ENCODE data around the gene RMI2. TPM values are rescaled to one million over a fixed set of nuclear protein-coding genes. Genes with fewer than 3 reads are reported as not detected.

The RMI2 gene
- total RNA-seq, 1 experiment from 2014 or later, result 45.2 TPM

DNA sequence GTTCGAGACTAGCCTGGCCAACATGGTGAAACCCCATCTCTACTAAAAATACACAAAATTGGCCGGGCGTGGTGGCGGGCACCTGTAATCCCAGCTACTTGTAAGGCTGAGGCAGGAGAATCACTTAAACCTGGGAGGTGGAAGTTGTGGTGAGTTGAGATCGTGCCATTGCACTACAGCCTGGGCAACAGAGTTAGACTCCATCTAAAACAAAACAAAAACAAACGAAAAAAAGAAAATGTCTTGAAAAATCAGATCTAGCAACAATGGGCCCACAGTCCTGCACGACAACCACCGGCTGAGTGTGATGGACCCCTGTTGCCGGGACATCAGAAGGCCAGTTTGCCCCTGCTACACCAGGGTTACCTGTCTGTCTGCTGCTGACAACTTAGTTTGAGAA, 3.9 kb upstream of the RMI2 start:
- H3K79me2 ChIP-seq (ENCODE audit: low read length), result peaks cover 3% of the 10 kb centered on the region; the same call in 1 of the 2 replicates
- H3K36me3 ChIP-seq (ENCODE audit: insufficient read depth, low read length), result no peaks in the 10 kb centered on the region
- no peaks in the 10 kb centered on the region for H4K20me1 ChIP-seq (ENCODE audit: insufficient read depth, low read depth, low read length)
- H3K4me3 ChIP-seq (ENCODE audit: low read length), result no peak overlapping the region
- H3K9me3 ChIP-seq (ENCODE audit: low read length), result no peaks in the 10 kb centered on the region
- no peak overlapping the region for H3K27ac ChIP-seq (ENCODE audit: low read length)
- no peak overlapping the region for H3K9ac ChIP-seq (ENCODE audit: low read length)
- no peak overlapping the region for H2AFZ ChIP-seq (ENCODE audit: low read length)
- no peak overlapping the region for H3K4me2 ChIP-seq (ENCODE audit: low read depth, low read length, poor library complexity, severe bottlenecking)
- H3K4me1 ChIP-seq (ENCODE audit: low read length), result peaks cover 17% of the 10 kb centered on the region
- no peaks in the 10 kb centered on the region for H3K27me3 ChIP-seq (ENCODE audit: low read length)
- H3K9me2 ChIP-seq (replicated peaks; ENCODE audit: insufficient read depth, low read length), result no peaks in the 10 kb centered on the region
- DNase-seq, result no peak

DNA sequence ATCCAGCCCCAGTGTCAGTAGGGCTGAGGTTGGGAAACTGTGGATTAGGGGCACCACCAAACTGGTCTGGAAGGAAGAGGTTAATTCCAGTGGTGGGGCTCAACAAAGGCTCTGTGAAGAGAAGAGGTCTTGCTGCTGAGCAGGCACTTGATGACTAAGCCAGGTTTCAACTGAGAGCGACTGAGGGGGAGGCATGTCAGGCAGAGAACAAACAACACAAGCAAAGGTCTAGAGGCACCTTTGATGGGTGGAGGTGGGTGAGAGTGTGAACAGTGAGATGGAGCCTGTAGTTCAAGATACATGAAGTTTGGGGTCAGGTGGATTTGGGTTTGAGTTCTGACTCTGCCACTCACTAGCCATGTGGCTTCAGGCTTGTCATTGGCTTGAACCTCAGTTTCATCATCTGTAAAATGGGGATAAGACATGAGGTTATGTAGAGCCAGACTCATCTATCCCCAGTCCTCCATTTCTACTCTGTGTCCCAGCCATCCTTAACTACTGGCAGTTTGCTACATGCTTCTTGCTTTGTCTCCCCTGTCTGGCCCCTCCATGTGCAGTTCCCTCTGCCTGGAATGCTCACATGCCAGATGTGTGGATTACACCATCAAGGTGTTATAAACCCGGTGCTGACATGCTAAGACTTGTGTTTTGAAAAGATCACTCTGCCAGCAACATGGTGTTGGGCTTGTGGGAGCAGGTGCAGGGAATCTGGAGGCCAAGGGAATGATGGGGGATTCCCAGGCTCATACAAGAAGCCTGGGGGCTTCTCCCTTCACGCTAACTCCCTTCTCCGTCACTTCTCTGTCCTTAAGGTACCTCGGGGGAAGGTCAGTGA, 3.0 kb upstream of the RMI2 start:
- H3K79me2 ChIP-seq (ENCODE audit: low read length), result peaks cover 3% of the 10 kb centered on the region; the same call in 1 of the 2 replicates
- H3K27ac ChIP-seq (ENCODE audit: low read length), result no peak overlapping the region
- H4K20me1 ChIP-seq (ENCODE audit: insufficient read depth, low read depth, low read length), result no peaks in the 10 kb centered on the region
- H3K36me3 ChIP-seq (ENCODE audit: insufficient read depth, low read length), result no peaks in the 10 kb centered on the region
- no peak overlapping the region for H3K4me2 ChIP-seq (ENCODE audit: low read depth, low read length, poor library complexity, severe bottlenecking)
- H3K9me2 ChIP-seq (replicated peaks; ENCODE audit: insufficient read depth, low read length), result no peaks in the 10 kb centered on the region
- no peak overlapping the region for H3K4me3 ChIP-seq (ENCODE audit: low read length)
- no peak for DNase-seq
- no peaks in the 10 kb centered on the region for H3K9me3 ChIP-seq (ENCODE audit: low read length)
- H2AFZ ChIP-seq (ENCODE audit: low read length), result no peak overlapping the region
- H3K4me1 ChIP-seq (ENCODE audit: low read length), result peaks cover 21% of the 10 kb centered on the region
- no peaks in the 10 kb centered on the region for H3K27me3 ChIP-seq (ENCODE audit: low read length)
- H3K9ac ChIP-seq (ENCODE audit: low read length), result no peak overlapping the region

DNA sequence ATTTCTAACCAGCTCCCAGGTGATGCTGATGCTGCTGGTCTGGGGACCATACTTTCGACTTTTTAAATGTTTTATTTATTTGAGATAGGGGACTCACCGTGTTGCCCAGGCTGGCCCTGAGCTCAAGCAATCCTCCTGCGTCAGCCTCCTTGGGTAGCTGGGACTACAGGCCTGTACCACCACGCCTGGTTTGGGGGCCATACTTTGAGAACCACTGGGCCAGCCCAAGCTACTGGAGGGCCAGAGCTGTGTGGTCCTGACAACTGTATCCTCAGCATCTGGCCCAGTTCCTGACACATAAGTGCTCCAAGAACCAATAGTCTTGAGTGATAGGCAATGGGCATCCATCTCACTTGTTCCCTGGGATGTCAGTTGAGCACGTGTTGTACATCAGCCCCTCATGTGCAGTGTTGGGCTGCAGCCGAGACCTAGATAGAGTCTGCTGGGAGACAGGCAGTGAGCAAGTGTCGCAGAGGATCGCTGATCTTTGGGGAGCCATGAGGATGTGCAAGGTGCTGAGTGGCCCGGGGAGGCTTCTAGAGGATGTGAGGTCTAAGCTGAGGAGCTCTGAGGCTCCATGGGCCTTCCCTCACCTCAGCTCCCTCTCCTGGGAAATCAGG, 1.6 kb downstream of the RMI2 start:
- no peaks in the 10 kb centered on the region for H3K9me2 ChIP-seq (replicated peaks; ENCODE audit: insufficient read depth, low read length)
- no peak for DNase-seq
- peaks cover 28% of the 10 kb centered on the region; the same call in 1 of the 2 replicates for H4K20me1 ChIP-seq (ENCODE audit: insufficient read depth, low read depth, low read length)
- 0 out of 2 replicates have a peak, but pooled peaks cover 3% of the 10 kb centered on the region for H3K36me3 ChIP-seq (ENCODE audit: insufficient read depth, low read length)
- H3K4me3 ChIP-seq (ENCODE audit: low read length), result peak overlapping the region; percentile 95; the same call in 1 of the 2 replicates
- peaks cover 45% of the 10 kb centered on the region for H3K4me1 ChIP-seq (ENCODE audit: low read length)
- no peaks in the 10 kb centered on the region for H3K27me3 ChIP-seq (ENCODE audit: low read length)
- H2AFZ ChIP-seq (ENCODE audit: low read length), result no peak overlapping the region
- no peaks in the 10 kb centered on the region for H3K9me3 ChIP-seq (ENCODE audit: low read length)
- peak overlapping the region; percentile 100 for H3K4me2 ChIP-seq (ENCODE audit: low read depth, low read length, poor library complexity, severe bottlenecking)
- H3K27ac ChIP-seq (ENCODE audit: low read length), result no peak overlapping the region
- H3K79me2 ChIP-seq (ENCODE audit: low read length), result peaks cover 3% of the 10 kb centered on the region; the same call in 1 of the 2 replicates
- 0 out of 2 replicates have a peak overlapping the region, but pooled peaks have one; percentile 80 for H3K9ac ChIP-seq (ENCODE audit: low read length)

DNA sequence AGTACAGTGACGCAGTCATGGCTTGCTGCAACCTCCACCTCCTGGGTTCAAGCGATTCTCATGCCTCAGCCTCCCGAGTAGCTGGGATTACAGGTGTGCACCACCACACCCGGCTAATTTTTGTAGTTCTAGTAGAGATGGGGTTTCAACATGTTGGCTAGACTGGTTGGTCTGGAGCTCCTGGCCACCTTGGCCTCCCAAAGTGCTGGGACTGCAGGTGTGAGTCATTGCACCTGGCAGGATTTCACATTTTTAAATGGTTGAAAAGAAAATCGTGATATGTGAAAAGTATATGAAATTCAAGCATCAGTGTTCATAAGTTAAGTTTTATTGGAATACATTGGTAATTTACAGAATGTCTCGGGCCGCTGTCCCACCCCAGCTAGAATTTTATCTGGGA, 2.6 kb downstream of the RMI2 start:
- Histone ChIP-seq H3K36me3 (ENCODE audit: insufficient read depth, low read length) (0 out of 2 replicates have a peak, but pooled peaks cover 3% of the 10 kb centered on the region), H3K9me3 (ENCODE audit: low read length) (no peaks in the 10 kb centered on the region), H3K4me3 (ENCODE audit: low read length) (no peak overlapping the region), H2AFZ (ENCODE audit: low read length) (no peak overlapping the region), H3K27ac (ENCODE audit: low read length) (no peak overlapping the region), H3K4me2 (ENCODE audit: low read depth, low read length, poor library complexity, severe bottlenecking) (no peak overlapping the region), H3K4me1 (ENCODE audit: low read length) (peaks cover 45% of the 10 kb centered on the region), H4K20me1 (ENCODE audit: insufficient read depth, low read depth, low read length) (peaks cover 28% of the 10 kb centered on the region; the same call in 1 of the 2 replicates), H3K27me3 (ENCODE audit: low read length) (no peaks in the 10 kb centered on the region), H3K9me2 (replicated peaks; ENCODE audit: insufficient read depth, low read length) (no peaks in the 10 kb centered on the region), H3K9ac (ENCODE audit: low read length) (no peak overlapping the region), H3K79me2 (ENCODE audit: low read length) (peaks cover 3% of the 10 kb centered on the region; the same call in 1 of the 2 replicates)
- DNase-seq, result no peak

DNA sequence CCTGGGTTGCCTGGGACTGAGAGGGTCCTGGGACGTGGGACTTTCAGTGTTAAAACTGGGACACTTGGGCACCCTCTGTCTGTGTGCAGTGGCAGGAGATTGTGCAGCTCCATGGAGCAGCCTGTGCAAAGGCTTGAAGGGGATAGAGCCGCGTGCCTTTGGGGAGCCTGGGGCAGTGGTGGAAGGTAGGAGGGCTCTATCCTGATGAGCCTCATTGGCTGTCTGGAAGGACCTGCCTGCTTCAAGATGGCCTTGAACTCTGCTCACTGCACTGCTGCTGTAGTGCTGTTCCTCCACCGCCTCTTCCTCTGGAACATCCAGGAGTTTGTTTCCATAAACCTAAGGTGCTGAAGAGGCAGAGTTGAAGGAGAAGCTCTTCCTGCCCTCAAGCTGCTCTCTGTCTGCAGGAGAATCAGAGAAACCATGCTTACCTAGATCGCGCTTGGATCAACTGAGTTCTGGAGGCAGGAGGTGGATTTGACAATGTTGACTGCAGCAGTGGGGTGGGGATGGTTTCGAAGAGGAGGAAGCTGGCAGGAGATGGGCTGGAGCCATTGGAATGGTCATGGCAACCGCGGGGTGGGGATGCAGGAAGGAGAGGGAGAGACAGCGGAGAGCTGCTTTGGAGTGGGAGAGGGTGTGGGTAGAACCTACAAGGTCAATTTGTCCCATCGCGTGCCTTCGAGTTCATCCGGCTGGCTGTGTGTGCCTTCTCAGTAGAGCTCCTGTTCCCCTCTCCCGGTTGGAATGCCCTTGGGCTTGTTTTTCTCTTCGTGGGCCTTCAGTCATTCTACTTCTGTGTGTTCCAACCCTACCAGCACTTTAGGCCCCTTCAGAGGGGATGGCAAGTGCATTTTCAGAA, 3.7 kb downstream of the RMI2 start:
- Histone ChIP-seq H3K4me3 (ENCODE audit: low read length) (no peak overlapping the region), H3K9me2 (replicated peaks; ENCODE audit: insufficient read depth, low read length) (no peaks in the 10 kb centered on the region), H3K27ac (ENCODE audit: low read length) (no peak overlapping the region), H4K20me1 (ENCODE audit: insufficient read depth, low read depth, low read length) (peaks cover 28% of the 10 kb centered on the region; the same call in 1 of the 2 replicates), H3K4me1 (ENCODE audit: low read length) (peaks cover 52% of the 10 kb centered on the region), H2AFZ (ENCODE audit: low read length) (no peak overlapping the region), H3K36me3 (ENCODE audit: insufficient read depth, low read length) (0 out of 2 replicates have a peak, but pooled peaks cover 3% of the 10 kb centered on the region), H3K27me3 (ENCODE audit: low read length) (no peaks in the 10 kb centered on the region), H3K9ac (ENCODE audit: low read length) (no peak overlapping the region), H3K4me2 (ENCODE audit: low read depth, low read length, poor library complexity, severe bottlenecking) (no peak overlapping the region), H3K9me3 (ENCODE audit: low read length) (no peaks in the 10 kb centered on the region), H3K79me2 (ENCODE audit: low read length) (peaks cover 3% of the 10 kb centered on the region; the same call in 1 of the 2 replicates)
- peak; percentile 39 for DNase-seq

DNA sequence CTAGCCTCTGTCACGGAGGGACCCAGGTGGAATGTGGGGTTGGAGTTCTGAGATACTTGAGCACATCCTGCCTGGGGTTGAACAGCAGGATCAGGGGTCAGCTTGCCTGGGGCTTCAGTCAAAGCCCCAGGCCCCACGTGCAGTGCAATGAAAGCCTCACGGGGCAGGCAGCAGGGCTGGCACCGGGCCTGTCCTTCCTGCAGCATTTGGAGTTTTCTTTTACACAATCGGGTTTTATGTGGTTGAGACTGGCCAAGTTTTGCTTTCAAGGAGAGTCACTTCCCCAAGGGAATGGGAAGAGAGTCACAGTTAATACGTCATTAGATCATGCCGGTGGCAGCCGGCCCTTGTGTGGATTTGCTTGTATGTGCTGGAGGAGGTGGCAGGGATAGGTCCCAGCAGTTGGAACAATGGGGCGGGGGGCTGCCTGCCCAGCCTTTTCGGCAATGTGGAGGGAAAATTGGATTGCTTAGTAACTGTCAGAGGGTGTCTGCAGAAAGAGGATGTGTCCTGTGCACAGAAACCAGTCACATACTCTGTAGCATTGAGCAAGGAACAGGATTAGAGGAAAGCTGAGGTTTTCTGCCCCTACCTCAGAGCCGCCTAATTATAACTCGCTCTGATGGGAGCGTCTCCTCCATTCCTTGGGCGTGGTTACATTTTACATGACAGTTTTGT, 4.5 kb downstream of the RMI2 start:
- Histone ChIP-seq H3K27ac (ENCODE audit: low read length) (no peak overlapping the region), H2AFZ (ENCODE audit: low read length) (no peak overlapping the region), H4K20me1 (ENCODE audit: insufficient read depth, low read depth, low read length) (peaks cover 28% of the 10 kb centered on the region; the same call in 1 of the 2 replicates), H3K4me2 (ENCODE audit: low read depth, low read length, poor library complexity, severe bottlenecking) (no peak overlapping the region), H3K9me3 (ENCODE audit: low read length) (no peaks in the 10 kb centered on the region), H3K36me3 (ENCODE audit: insufficient read depth, low read length) (0 out of 2 replicates have a peak, but pooled peaks cover 3% of the 10 kb centered on the region), H3K9me2 (replicated peaks; ENCODE audit: insufficient read depth, low read length) (no peaks in the 10 kb centered on the region), H3K79me2 (ENCODE audit: low read length) (peaks cover 3% of the 10 kb centered on the region; the same call in 1 of the 2 replicates), H3K27me3 (ENCODE audit: low read length) (no peaks in the 10 kb centered on the region), H3K4me3 (ENCODE audit: low read length) (no peak overlapping the region), H3K4me1 (ENCODE audit: low read length) (peaks cover 55% of the 10 kb centered on the region), H3K9ac (ENCODE audit: low read length) (no peak overlapping the region)
- DNase-seq, result peak; percentile 44

DNA sequence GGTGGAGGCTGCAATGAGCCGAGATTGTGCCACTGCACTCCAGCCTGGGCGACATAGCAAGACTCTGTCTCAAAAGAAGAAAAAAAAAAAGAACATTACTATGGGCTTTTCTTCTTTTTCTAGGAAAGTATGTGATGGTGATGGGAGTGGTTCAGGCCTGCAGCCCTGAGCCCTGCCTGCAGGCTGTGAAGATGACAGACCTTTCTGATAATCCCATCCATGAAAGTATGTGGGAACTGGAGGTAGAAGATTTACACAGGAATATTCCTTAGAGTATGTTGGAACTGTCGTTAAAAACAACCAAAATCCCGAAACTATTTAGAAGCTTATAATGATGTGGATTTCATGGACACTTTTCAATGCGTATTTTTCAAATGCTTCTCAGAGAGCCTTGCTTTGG, 5.3 kb downstream of the RMI2 start:
- Histone ChIP-seq H3K27me3 (ENCODE audit: low read length) (no peaks in the 10 kb centered on the region), H3K4me2 (ENCODE audit: low read depth, low read length, poor library complexity, severe bottlenecking) (peak overlapping the region; percentile 59), H3K9me2 (replicated peaks; ENCODE audit: insufficient read depth, low read length) (no peaks in the 10 kb centered on the region), H3K4me3 (ENCODE audit: low read length) (peak overlapping the region; percentile 37), H3K36me3 (ENCODE audit: insufficient read depth, low read length) (0 out of 2 replicates have a peak, but pooled peaks cover 3% of the 10 kb centered on the region), H4K20me1 (ENCODE audit: insufficient read depth, low read depth, low read length) (peaks cover 28% of the 10 kb centered on the region; the same call in 1 of the 2 replicates), H3K9ac (ENCODE audit: low read length) (peak overlapping the region; percentile 18; the same call in 1 of the 2 replicates), H3K9me3 (ENCODE audit: low read length) (no peaks in the 10 kb centered on the region), H3K27ac (ENCODE audit: low read length) (no peak overlapping the region), H3K79me2 (ENCODE audit: low read length) (peaks cover 3% of the 10 kb centered on the region; the same call in 1 of the 2 replicates), H2AFZ (ENCODE audit: low read length) (no peak overlapping the region), H3K4me1 (ENCODE audit: low read length) (peaks cover 59% of the 10 kb centered on the region)
- DNase-seq, result peak; percentile 38
